HG02798 (cell line): Measurements from ENCODE around the gene PSD.

Experiments
- ATAC-seq: cut with Tn5 transposase; IDR thresholded peaks from one replicate; pipeline ENCODE4 v1.9.1; 2021; ENCODE audit warnings: mild to moderate bottlenecking; ENCODE audit not compliant: unreplicated experiment, poor library complexity

The PSD gene

GRCh38 chr10:102421757-102422512 is 3.4 kb upstream of the PSD start:
- ATAC-seq = peak; percentile 2

GRCh38 chr10:102421507-102421756 is 2.8 kb upstream of the PSD start:
- ATAC-seq = no peak

- peak; percentile 82 for ATAC-seq
Measured at GRCh38 chr10:102420714-102421506, 2.3 kb upstream of the PSD start, which contains the start of gene FBXL15. Gene FBXL15 (plus strand): TSS chr10:102420836. CDS start chr10:102421130, 294 bp downstream.

DNA sequence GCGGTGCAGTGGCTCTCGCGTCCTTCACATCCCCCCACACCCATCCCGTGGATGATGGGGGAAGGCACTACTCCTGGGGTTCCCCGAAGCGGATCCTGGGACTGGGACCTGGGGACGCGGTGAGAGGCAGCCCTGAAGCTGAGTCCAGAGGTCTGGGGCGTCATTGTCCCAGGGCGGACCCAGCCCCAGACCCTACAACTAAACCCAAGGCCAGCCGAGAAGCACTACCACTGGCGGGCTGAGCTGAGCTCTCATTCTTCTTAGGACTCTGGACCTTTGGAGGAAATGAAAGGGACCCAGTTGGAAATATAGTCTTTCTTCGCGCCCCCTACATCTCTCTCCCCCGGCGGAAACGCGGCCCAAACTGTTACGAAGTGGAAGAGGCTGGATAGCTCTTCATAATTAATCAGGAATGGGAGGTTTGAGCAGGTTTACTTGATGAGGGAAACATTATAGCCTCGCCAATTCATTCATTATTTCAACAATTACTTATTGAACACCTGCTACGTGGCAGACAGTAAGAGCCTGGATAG is 1.7 kb upstream of the PSD start:
- ATAC-seq = no peak

GRCh38 chr10:102419269-102420180 is 940 bp upstream of the PSD start:
- no peak for ATAC-seq

GRCh38 chr10:102416695-102417094 is 1.9 kb downstream of the PSD start:
- no peak for ATAC-seq

- ATAC-seq = no peak
Measured at GRCh38 chr10:102416283-102416682, 2.3 kb downstream of the PSD start.

GRCh38 chr10:102414749-102415148 is 3.8 kb downstream of the PSD start:
- no peak for ATAC-seq

GRCh38 chr10:102413806-102414561 is 4.6 kb downstream of the PSD start:
- ATAC-seq = no peak

DNA sequence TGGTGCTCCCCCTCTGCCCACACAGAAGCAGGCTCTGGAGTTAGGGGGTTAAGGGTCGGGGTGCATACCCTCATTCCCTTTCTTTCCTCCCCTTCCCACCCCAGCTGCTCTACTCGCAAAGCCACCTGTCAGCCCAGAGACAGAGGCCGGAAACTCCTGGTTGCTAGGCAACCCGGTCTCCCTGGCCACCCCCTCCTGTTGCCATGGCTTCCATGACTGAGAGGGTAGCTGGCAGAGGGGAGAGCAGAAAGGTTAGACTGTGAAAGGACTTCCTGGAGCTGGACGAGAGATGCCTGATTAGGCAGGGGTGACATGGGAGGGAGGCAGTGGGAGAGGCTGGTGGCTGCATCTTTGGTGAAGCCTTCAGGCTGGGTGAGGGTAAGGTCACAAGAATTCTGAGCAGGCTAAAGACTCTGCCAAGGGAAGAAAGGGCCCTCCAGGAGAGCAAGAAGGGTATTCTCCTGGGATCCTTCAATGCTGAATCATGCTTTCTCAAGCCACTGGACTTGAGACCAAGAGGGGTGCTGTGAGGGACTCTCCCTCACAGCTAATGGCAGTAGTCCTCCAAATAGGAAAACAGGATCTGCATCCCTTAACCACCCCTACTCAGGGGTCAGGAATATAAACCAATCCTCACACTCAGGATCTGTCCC is 5.4 kb downstream of the PSD start:
- no peak for ATAC-seq

DNA sequence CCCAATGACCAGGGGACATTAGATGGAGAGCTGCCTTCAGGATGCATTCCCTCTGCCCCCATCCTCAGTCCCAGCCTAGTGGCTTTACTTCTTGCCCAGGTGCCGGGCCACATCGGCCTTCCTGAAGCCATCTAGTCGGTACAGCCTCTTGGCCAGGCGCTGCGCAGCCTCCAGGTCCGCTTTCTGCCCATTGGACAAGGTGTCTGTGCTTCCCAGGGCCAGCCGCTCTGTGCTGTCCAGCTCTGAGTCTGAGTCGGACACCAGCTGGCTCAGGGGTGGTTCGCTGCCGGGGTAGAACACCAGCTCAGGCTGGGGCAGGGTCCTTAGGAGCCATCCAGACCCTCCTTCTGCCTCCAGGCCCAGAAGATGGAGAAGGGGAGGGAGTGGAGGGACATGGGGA is 6.3 kb downstream of the PSD start:
- no peak for ATAC-seq

GRCh38 chr10:102411341-102412255 is 7.0 kb downstream of the PSD start:
- no peak for ATAC-seq

DNA sequence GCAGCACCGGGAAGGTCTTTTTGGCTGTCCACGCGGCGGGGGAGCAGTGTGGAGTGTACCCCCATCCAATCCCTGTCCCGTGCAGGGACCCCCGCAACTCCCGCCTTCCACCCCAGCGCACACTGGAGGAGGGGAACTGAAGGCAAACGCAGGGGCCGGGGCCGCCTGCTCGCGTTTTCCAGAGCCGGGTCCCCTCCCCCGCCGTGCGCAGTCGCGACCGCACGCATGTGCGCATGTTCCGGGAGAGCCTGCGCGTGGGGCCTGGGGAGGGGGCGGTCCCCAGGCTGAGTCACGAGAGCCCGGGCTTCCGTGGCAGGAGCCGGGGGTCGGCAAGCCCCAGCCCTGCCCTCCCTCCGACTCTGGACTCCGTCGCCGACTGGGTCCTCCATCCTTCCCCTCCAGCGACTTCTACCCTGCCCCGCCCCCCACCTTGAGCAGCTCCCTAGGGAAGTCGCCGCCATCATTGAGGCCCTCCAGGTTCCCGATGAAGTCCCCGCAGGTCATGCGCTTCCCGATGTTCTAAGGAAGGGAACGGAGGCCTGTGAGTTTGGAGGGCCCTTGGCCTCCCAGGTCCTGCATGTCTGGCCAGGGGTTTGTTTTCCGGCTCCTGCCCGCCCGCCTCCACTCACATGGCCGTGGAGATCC is 8.0 kb downstream of the PSD start:
- no peak for ATAC-seq

- ATAC-seq = no peak
Measured at GRCh38 chr10:102409604-102410428, 8.8 kb downstream of the PSD start.

GRCh38 chr10:102408728-102409603 is 9.6 kb downstream of the PSD start:
- ATAC-seq = no peak

DNA sequence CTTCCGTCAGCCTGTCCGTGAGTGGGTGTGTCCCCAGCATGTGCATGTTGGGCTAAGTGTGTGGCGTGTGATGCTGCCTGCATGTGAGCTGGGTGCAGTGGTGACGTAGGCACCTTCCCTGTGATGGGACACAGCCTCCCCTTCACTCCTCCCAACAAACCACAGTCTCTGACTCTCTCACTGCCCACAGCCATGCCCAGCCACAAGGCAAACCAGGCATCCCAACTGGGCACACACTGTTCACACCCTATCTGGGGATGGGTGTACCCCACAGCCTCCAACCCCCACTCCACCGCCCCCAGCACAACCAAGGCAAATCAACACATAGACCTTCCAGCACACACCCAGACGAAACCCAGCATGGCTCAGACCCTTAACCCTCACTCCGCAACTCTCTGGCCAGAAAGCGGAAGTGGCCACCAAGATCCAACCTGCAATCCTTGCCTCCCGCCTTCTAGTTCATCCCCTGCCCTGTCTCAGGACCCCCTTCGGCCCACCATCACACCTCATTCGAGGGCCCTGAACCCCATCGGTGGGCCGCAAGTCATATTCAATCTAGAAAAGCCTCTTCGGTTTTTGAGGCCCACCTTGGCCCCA is 10.4 kb downstream of the PSD start:
- ATAC-seq = no peak
